SK-N-SH (cell line): Measurements from ENCODE around the gene SPDYA.

ENCODE experiments used
- CHD2 ChIP-seq: fragments of 150-350 bp; IDR thresholded peaks from 2 replicates; pipeline ENCODE4 v1.6.1; 2018; ENCODE audit warnings: low read length; ENCODE audit not compliant: partially characterized antibody
- CTCF ChIP-seq: fragments of 200-600 bp; sonication (generic); IDR thresholded peaks from 2 replicates; pipeline ENCODE4 v1.6.1; 2017; ENCODE audit warnings: antibody characterized with exemption, mild to moderate bottlenecking, moderate library complexity
- EZH2phosphoT487 ChIP-seq: fragments of 200-600 bp; sonication (generic); IDR thresholded peaks from 2 replicates; pipeline ENCODE4 v1.6.1; 2017; ENCODE audit warnings: low read depth, mixed run types, mild to moderate bottlenecking, antibody characterized with exemption, moderate library complexity, borderline replicate concordance
- MAX ChIP-seq: IDR thresholded peaks from 2 replicates; pipeline ENCODE4 v1.4.0; 2012; ENCODE audit warnings: low read depth
- PBX3 ChIP-seq: IDR thresholded peaks from 2 replicates; pipeline ENCODE4; 2012
- POLR2AphosphoS5 ChIP-seq: IDR thresholded peaks from 2 replicates; pipeline ENCODE4 v1.6.1; 2012; ENCODE audit warnings: low read depth, low read length
- SIN3A ChIP-seq: IDR thresholded peaks from 2 replicates; pipeline ENCODE4 v1.6.1; 2012; ENCODE audit warnings: low read depth, mild to moderate bottlenecking, low read length, moderate library complexity, borderline replicate concordance
- USF1 ChIP-seq: IDR thresholded peaks from 2 replicates; pipeline ENCODE4 v1.4.0; 2012; ENCODE audit warnings: low read depth, borderline replicate concordance
- TF ChIP-seq, protein P1 (sequence below): IDR thresholded peaks from 2 replicates; pipeline ENCODE4 v1.6.1; 2012; ENCODE audit warnings: mild to moderate bottlenecking, low read depth, low read length, moderate library complexity

DNA sequence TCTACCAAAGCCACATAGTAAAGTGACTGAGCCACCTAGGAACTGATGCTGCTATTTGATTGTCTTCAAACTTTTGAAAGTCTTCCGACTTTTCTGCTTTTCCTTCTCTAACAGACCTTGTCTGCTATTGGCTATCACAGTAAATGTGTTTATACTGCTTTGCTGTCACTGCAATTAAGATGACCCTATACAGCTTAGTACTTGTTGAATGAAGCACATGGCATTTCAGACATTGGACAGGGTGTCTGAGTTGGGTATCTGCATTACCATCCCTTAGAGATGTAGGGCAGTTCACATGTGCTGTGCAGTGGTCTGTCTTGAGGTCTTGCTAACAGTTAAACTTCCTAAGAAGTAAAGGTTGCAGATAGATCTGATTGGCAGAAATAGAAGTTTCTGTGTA lies 87.4 kb downstream of the SPDYA start:
- TF ChIP-seq CTCF (no peak), POLR2AphosphoS5 (no peak), USF1 (no peak), CHD2 (no peak), EZH2phosphoT487 (no peak), PBX3 (no peak), SIN3A (no peak), MAX (no peak)
- TF ChIP-seq, protein P1, sequence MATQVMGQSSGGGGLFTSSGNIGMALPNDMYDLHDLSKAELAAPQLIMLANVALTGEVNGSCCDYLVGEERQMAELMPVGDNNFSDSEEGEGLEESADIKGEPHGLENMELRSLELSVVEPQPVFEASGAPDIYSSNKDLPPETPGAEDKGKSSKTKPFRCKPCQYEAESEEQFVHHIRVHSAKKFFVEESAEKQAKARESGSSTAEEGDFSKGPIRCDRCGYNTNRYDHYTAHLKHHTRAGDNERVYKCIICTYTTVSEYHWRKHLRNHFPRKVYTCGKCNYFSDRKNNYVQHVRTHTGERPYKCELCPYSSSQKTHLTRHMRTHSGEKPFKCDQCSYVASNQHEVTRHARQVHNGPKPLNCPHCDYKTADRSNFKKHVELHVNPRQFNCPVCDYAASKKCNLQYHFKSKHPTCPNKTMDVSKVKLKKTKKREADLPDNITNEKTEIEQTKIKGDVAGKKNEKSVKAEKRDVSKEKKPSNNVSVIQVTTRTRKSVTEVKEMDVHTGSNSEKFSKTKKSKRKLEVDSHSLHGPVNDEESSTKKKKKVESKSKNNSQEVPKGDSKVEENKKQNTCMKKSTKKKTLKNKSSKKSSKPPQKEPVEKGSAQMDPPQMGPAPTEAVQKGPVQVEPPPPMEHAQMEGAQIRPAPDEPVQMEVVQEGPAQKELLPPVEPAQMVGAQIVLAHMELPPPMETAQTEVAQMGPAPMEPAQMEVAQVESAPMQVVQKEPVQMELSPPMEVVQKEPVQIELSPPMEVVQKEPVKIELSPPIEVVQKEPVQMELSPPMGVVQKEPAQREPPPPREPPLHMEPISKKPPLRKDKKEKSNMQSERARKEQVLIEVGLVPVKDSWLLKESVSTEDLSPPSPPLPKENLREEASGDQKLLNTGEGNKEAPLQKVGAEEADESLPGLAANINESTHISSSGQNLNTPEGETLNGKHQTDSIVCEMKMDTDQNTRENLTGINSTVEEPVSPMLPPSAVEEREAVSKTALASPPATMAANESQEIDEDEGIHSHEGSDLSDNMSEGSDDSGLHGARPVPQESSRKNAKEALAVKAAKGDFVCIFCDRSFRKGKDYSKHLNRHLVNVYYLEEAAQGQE, result no peak
